Subcutaneous abdominal adipose tissue (tissue), 5 donors: ENCODE measurements around the gene CRISPLD2.

Experiments used
- H3K27ac ChIP-seq: one replicate; pipeline ENCODE4 v1.7.0; 2013; ENCODE audit warnings: low read depth, mild to moderate bottlenecking, inconsistent platforms, low read length, moderate library complexity
- H3K27me3 ChIP-seq, 5 donors: one replicate each; pipeline ENCODE4 v1.7.0; 2013; ENCODE audit warnings: low read length in 5 of 5, inconsistent platforms in 1 of 5; ENCODE audit not compliant: control insufficient read depth in 5 of 5, insufficient read depth in 4 of 5
- H3K36me3 ChIP-seq, 5 donors: one replicate each; pipeline ENCODE4 v1.7.0; 2013; ENCODE audit warnings: low read length in 5 of 5; ENCODE audit not compliant: control insufficient read depth in 5 of 5, insufficient read depth in 5 of 5
- H3K4me1 ChIP-seq, 5 donors: one replicate each; pipeline ENCODE4 v1.7.0; 2013; ENCODE audit warnings: low read length in 5 of 5, mild to moderate bottlenecking in 3 of 5, moderate library complexity in 1 of 5; ENCODE audit not compliant: control insufficient read depth in 5 of 5, insufficient read depth in 5 of 5
- H3K4me3 ChIP-seq, 5 donors: one replicate each; pipeline ENCODE4 v1.7.0; 2013; ENCODE audit warnings: low read length in 5 of 5, low read depth in 1 of 5
- H3K9ac ChIP-seq, 5 donors: one replicate each; pipeline ENCODE4 v1.7.0; 2013; ENCODE audit warnings: low read length in 5 of 5, mild to moderate bottlenecking in 4 of 5, moderate library complexity in 3 of 5
- H3K9me3 ChIP-seq, 5 donors: one replicate each; pipeline ENCODE4 v1.7.0; 2013; ENCODE audit warnings: low read length in 5 of 5; ENCODE audit not compliant: control insufficient read depth in 5 of 5
- donor health status: healthy.
- donor health status: healthy.
- donor health status: healthy.
- donor health status: healthy.
- donor health status: healthy.

The CRISPLD2 gene

GRCh38 chr16:84844049-84844350 is 24.2 kb downstream of the CRISPLD2 start:
- H3K4me1 ChIP-seq, result peaks cover 0 to 8% (median 5%) of the 10 kb centered on the region in 5 donors
- H3K27me3 ChIP-seq, result peaks cover 0 to 20% (median 4%) of the 10 kb centered on the region in 5 donors
- no peak overlapping the region for H3K9ac ChIP-seq
- no peaks in the 10 kb centered on the region for H3K9me3 ChIP-seq
- H3K27ac ChIP-seq, result no peak overlapping the region
- peaks cover 0 to 11% (median 0%) of the 10 kb centered on the region in 5 donors for H3K36me3 ChIP-seq
- H3K4me3 ChIP-seq, result no peak overlapping the region

GRCh38 chr16:84844559-84845495 is 25.0 kb downstream of the CRISPLD2 start:
- Histone ChIP-seq H3K4me3 (no peak overlapping the region), H3K36me3 (peaks cover 0 to 7% (median 0%) of the 10 kb centered on the region in 5 donors), H3K27ac (no peak overlapping the region), H3K9me3 (no peaks in the 10 kb centered on the region), H3K27me3 (peaks cover 0 to 15% (median 0%) of the 10 kb centered on the region in 5 donors), H3K4me1 (peaks cover 0 to 8% (median 5%) of the 10 kb centered on the region in 5 donors), H3K9ac (no peak overlapping the region)

DNA sequence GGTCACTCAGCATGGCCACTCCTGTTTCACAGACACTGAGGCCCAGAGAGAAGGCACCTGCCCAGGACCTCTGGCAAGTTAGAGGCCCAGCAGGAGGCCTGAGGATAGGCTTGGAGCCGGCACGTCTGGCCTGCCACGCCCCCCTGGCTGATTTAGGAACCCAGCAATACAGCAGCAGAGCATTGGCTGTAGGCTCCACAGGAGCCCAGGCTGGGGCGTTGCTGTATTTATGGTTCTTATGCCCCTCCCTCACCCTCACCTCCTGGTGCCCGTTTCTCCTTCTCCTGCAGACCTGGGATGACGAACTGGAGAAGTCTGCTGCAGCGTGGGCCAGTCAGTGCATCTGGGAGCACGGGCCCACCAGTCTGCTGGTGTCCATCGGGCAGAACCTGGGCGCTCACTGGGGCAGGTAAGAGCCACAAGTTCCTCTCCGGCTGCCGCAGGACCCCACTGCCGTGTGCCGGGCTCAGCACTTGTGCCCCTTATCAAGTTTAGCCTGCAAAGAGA is 25.8 kb downstream of the CRISPLD2 start:
- Histone ChIP-seq H3K9ac (no peak overlapping the region), H3K27ac (no peak overlapping the region), H3K27me3 (peaks cover 0 to 15% (median 0%) of the 10 kb centered on the region in 5 donors), H3K4me1 (peaks cover 0 to 8% (median 5%) of the 10 kb centered on the region in 5 donors), H3K4me3 (no peak overlapping the region), H3K36me3 (peaks cover 0 to 7% (median 2%) of the 10 kb centered on the region in 5 donors), H3K9me3 (peaks cover 0 to 1% (median 0%) of the 10 kb centered on the region in 5 donors)

DNA sequence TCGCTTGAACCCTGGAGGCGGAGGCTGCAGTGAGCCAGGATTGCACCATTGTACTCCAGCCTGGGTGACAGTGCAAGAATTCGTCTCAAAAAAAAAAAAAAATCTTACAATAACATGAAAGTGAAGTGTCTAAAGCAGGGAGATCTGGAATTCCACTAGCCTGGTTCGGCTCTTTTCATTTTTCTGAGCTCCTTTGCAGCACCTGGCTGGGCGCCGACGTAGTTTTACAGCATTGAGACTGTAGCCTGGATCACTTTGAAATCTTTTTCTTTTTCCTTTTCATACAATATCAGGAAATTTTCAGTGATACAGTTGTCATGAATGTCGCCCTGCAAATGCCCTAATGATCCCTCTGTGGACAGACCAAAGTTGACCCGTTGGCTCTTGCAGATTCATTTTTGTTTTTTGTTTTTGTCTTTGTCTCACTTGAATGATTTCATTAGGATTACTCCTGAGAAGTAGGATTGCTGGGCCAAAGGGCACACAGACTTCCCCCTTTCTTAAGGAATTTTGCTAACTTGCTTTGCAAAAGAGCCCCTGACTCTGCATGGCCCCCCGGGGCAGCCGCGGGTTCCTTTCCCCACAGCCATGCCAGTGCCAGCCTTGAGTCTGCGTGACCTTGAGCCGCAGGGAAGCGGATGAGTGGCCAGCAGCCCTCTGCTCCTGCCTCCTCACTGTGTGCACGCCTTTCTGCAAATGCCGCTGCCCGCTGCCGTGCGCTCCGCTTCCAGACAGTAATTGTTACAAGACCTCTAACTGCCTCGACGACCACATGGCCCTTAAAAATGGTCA is 28.0 kb downstream of the CRISPLD2 start:
- H3K27ac ChIP-seq, result no peak overlapping the region

GRCh38 chr16:84848986-84849634 is 29.3 kb downstream of the CRISPLD2 start:
- Histone ChIP-seq H3K4me1 (peaks cover 0 to 2% (median under 1%) of the 10 kb centered on the region in 5 donors), H3K4me3 (no peak overlapping the region), H3K27me3 (peaks cover 0 to 6% (median 0%) of the 10 kb centered on the region in 5 donors), H3K9me3 (peaks cover 0 to 7% (median 3%) of the 10 kb centered on the region in 5 donors), H3K36me3 (peaks cover 0 to 18% (median 6%) of the 10 kb centered on the region in 5 donors), H3K27ac (no peak overlapping the region), H3K9ac (no peak overlapping the region)

More for the DNA sequence above, 28.0 kb downstream of the CRISPLD2 start:
- H3K27me3 ChIP-seq, result peaks cover 0 to 8% (median 0%) of the 10 kb centered on the region in 5 donors
- H3K4me3 ChIP-seq, result no peak overlapping the region
- H3K36me3 ChIP-seq, result peaks cover 0 to 18% (median 6%) of the 10 kb centered on the region in 5 donors
- peaks cover 0 to 7% (median 3%) of the 10 kb centered on the region in 5 donors for H3K9me3 ChIP-seq
- H3K4me1 ChIP-seq, result peaks cover 0 to 8% (median 5%) of the 10 kb centered on the region in 5 donors
- H3K9ac ChIP-seq, result no peak overlapping the region

DNA sequence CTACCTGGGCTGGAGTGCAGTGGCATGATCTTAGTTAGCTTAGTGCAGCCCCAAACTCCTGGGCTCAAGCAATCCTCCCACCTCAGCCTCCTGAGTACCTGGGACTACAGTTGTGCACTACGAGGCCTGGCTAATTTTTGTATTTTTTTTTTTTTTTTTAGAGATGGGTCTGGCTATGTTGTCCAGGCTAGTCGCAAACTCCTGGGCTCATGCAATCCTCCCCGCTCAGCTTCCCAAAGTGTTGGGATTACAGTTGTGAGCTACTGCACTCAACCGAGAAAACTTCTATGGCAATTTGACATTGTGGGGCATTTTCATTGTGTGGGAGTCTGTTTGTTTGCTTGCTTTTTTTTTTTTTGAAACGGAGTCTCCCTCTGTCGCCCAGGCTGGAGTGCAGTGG is 30.0 kb downstream of the CRISPLD2 start:
- Histone ChIP-seq H3K27ac (no peak overlapping the region), H3K4me1 (no peaks in the 10 kb centered on the region), H3K4me3 (no peak overlapping the region), H3K9ac (no peak overlapping the region), H3K36me3 (peaks cover 0 to 18% (median 6%) of the 10 kb centered on the region in 5 donors), H3K27me3 (peaks cover 0 to 6% (median 0%) of the 10 kb centered on the region in 5 donors), H3K9me3 (peaks cover 0 to 7% (median 3%) of the 10 kb centered on the region in 5 donors)

DNA sequence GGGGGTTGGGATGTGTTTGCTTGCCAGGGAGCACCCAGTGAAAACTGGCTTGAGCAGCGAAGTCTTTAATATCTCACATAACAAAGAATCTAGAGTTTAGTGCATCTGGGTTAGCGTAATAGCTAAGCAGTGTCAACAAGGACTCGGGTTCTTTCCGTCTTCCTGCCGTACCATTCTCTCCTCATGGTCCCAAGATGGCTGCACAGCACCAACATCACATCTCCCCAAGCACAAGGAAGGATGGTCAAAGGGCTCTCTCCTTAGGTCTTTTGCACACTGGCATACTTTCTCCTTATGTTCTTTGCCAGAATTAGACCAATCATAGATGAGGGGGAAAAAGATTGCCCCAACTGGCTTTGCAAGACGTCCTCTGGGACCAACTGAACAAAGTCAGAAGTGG is 30.9 kb downstream of the CRISPLD2 start:
- Histone ChIP-seq H3K4me1 (no peaks in the 10 kb centered on the region), H3K27ac (no peak overlapping the region), H3K9me3 (peaks cover 0 to 7% (median 3%) of the 10 kb centered on the region in 5 donors), H3K9ac (no peak overlapping the region), H3K27me3 (peaks cover 0 to 6% (median 0%) of the 10 kb centered on the region in 5 donors), H3K36me3 (peaks cover 0 to 18% (median 6%) of the 10 kb centered on the region in 5 donors), H3K4me3 (no peak overlapping the region)

DNA sequence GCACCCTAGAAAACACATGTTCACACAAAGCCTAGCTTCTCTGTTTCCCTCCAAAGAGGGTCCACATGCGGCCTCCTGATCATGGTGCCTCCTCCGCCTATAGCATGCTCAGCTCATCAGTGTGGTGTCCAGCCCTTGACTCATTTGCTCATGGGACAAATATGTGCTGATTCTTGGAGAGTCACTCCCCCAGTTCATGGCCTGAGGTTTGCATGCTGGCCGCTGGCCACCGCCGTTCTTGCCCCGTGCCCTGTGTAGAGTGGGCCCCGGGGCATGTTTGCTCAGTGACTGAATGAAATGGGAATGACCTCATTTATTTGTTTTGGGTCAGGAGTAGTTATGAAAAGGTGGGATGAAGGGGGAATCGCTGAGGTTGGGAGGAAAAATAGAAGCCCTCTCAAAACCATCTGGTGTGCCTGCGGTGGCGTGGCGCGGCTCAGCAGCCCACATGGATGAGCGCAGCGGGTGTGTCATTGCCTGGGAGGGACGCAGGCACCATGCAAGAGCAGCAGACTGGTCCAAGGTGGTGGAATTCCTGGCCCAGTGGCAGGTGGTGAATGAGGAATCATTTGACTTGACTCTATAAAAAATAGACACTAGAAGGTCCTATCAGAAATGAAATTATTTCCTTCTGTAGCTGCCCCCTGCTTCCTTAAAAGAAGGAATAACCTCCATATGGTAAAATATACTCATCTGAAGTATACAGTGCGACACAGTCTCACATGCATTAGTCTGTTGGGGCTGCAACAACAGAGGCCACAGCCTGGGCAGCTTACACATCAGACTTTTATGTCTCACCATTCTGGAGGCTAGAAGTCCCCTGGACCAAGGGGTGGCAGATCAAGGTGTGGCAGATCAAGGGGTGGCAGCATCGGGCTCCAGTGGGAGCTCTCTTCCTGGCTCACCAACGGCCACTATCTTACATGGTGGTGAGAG is 31.7 kb downstream of the CRISPLD2 start:
- Histone ChIP-seq H3K36me3 (peaks cover 0 to 18% (median 6%) of the 10 kb centered on the region in 5 donors), H3K9ac (no peak overlapping the region)

More for the DNA sequence above, 31.7 kb downstream of the CRISPLD2 start:
- Histone ChIP-seq H3K4me1 (no peaks in the 10 kb centered on the region), H3K27ac (no peak overlapping the region), H3K4me3 (no peak overlapping the region), H3K27me3 (peaks cover 0 to 6% (median 0%) of the 10 kb centered on the region in 5 donors), H3K9me3 (peaks cover 0 to 7% (median 3%) of the 10 kb centered on the region in 5 donors)
